Measurements from ENCODE around the gene ITIH3.

DNA sequence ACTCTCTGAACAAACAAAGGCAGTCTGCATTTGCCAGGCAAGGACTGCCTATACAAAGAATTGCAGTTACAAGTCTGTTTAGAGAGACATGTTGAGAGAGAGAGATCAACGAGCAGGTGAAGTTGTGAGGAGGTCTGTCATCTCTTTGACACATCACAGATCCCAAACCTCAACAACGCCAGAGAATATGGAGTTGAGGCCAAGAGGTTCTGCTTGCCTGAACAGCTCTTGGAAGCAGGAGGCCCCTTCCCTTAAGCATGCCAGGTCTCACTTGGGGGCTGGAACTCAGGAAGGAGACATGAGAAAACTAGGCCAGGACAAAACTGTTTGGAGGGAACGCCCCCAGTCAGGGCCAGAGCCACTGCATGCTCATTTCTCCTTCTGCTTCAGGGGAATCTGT, 62.5 kb downstream of the ITIH3 start:
- TF ChIP-seq POU2F2 (IDR thresholded peaks at IDR 0.05; ENCODE audit: low read depth, low read length) (no peak), PAX5 (IDR thresholded peaks at IDR 0.05; ENCODE audit: insufficient read depth, low read length, severe bottlenecking) (no peak), POLR2A (IDR thresholded peaks at IDR 0.05; ENCODE audit: low read depth, low read length) (no peak), POLR2AphosphoS5 (IDR thresholded peaks at IDR 0.05; ENCODE audit: low read depth, low read length) (no peak), TAF1 (IDR thresholded peaks at IDR 0.05; ENCODE audit: low read depth, low read length) (no peak)

Measured in GM12891 (cell line).